NOMO-1 (cell line): ENCODE results near the gene SLC6A20.

ENCODE experiments used
- DNase-seq, 2 experiments: peaks; one replicate each; lab custom pipeline; 2025; ENCODE audit not compliant: unreplicated experiment in 2 of 2; lab: John Stamatoyannopoulos, UW

Gene SLC6A20

GRCh38 chr3:45730409-45731154 lies 65.8 kb downstream of the SLC6A20 start:
- no peak for DNase-seq

- DNase-seq: no peak
These were observed 66.7 kb downstream of the SLC6A20 start for GRCh38 chr3:45729614-45730013.

- DNase-seq: peak in 1 of 2 experiments; percentile 50
These were observed 71.4 kb downstream of the SLC6A20 start for GRCh38 chr3:45724911-45725310.

- no peak for DNase-seq
These were observed 76.5 kb downstream of the SLC6A20 start for GRCh38 chr3:45719655-45720487.

GRCh38 chr3:45716790-45717336 lies 79.5 kb downstream of the SLC6A20 start:
- DNase-seq: no peak

GRCh38 chr3:45715945-45716344 lies 80.4 kb downstream of the SLC6A20 start:
- no peak for DNase-seq

GRCh38 chr3:45712434-45713110 lies 83.8 kb downstream of the SLC6A20 start:
- DNase-seq: no peak

- DNase-seq: no peak
These were observed 84.4 kb downstream of the SLC6A20 start for GRCh38 chr3:45711931-45712330.

GRCh38 chr3:45705839-45706808 lies 90.2 kb downstream of the SLC6A20 start:
- no peak for DNase-seq
